GM21723 (cell line): ENCODE data around the gene AHNAK.
"Not testable (repeated sequence)": the region's sequence is repeated elsewhere in the genome, so short reads cannot be mapped to it uniquely, and the experiment has no call there.

ENCODE experiments used
- ATAC-seq: cut with Tn5 transposase; IDR thresholded peaks from one replicate; pipeline ENCODE4 v1.9.1; 2021; ENCODE audit warnings: mild to moderate bottlenecking, moderate library complexity; ENCODE audit not compliant: unreplicated experiment

The AHNAK gene

GRCh38 chr11:62394825-62395538 is 151.6 kb downstream of the AHNAK start:
- ATAC-seq: peak; percentile 54

- no peak for ATAC-seq
Measured at GRCh38 chr11:62393735-62394134, 152.9 kb downstream of the AHNAK start.

GRCh38 chr11:62393061-62393611 is 153.5 kb downstream of the AHNAK start:
- no peak for ATAC-seq

GRCh38 chr11:62392506-62392905 is 154.1 kb downstream of the AHNAK start:
- no peak for ATAC-seq

- no peak for ATAC-seq
Measured at GRCh38 chr11:62391642-62392425, 154.8 kb downstream of the AHNAK start.

- ATAC-seq: no peak
Measured at GRCh38 chr11:62390722-62391121, 155.9 kb downstream of the AHNAK start.

- no peak for ATAC-seq
Measured at GRCh38 chr11:62390237-62390636, 156.4 kb downstream of the AHNAK start.

- no peak for ATAC-seq
Measured at GRCh38 chr11:62388999-62389398, 157.6 kb downstream of the AHNAK start.

GRCh38 chr11:62387381-62387780 is 159.2 kb downstream of the AHNAK start:
- ATAC-seq: no peak

- not testable (repeated sequence) for ATAC-seq
Measured at GRCh38 chr11:62386083-62386482, 160.5 kb downstream of the AHNAK start.

- ATAC-seq: no peak
Measured at GRCh38 chr11:62383822-62384221, 162.8 kb downstream of the AHNAK start.
